HCEC 1CT (cell line): Measurements from ENCODE around the gene AGBL1.

Source experiments
- DNase-seq: peaks from one replicate; pipeline ENCODE4 v3.0.0-alpha.2; 2017

The AGBL1 gene

GRCh38 chr15:86756688-86757087, 677.0 kb downstream of the AGBL1 start:
- no peak for DNase-seq

- DNase-seq: no peak
Measured at GRCh38 chr15:86759800-86760523, 680.3 kb downstream of the AGBL1 start.

- no peak for DNase-seq
Measured at GRCh38 chr15:86762874-86763273, 683.2 kb downstream of the AGBL1 start.

GRCh38 chr15:86764021-86764420, 684.4 kb downstream of the AGBL1 start:
- no peak for DNase-seq

- no peak for DNase-seq
Measured at GRCh38 chr15:86765281-86765680, 685.6 kb downstream of the AGBL1 start.

- no peak for DNase-seq
Measured at GRCh38 chr15:86772369-86773059, 692.8 kb downstream of the AGBL1 start.

- no peak for DNase-seq
Measured at GRCh38 chr15:86773736-86774135, 694.1 kb downstream of the AGBL1 start.

- DNase-seq: no peak
Measured at GRCh38 chr15:86776145-86776544, 696.5 kb downstream of the AGBL1 start.

GRCh38 chr15:86796521-86796920, 716.9 kb downstream of the AGBL1 start:
- DNase-seq: no peak

GRCh38 chr15:86797135-86797534, 717.5 kb downstream of the AGBL1 start:
- no peak for DNase-seq

GRCh38 chr15:86799226-86799625, 719.6 kb downstream of the AGBL1 start:
- DNase-seq: no peak

GRCh38 chr15:86802244-86802643, 722.6 kb downstream of the AGBL1 start:
- DNase-seq: no peak

GRCh38 chr15:86804406-86804805, 724.7 kb downstream of the AGBL1 start:
- DNase-seq: no peak

- DNase-seq: no peak
Measured at GRCh38 chr15:86810329-86810728, 730.7 kb downstream of the AGBL1 start.

- DNase-seq: no peak
Measured at GRCh38 chr15:86813892-86814291, 734.2 kb downstream of the AGBL1 start.

- no peak for DNase-seq
Measured at GRCh38 chr15:86829245-86829644, 749.6 kb downstream of the AGBL1 start.

- DNase-seq: no peak
Measured at GRCh38 chr15:86830304-86830703, 750.6 kb downstream of the AGBL1 start.

- DNase-seq: no peak
Measured at GRCh38 chr15:86833595-86833994, 753.9 kb downstream of the AGBL1 start.

- DNase-seq: no peak
Measured at GRCh38 chr15:86834115-86834863, 754.6 kb downstream of the AGBL1 start.

GRCh38 chr15:86837294-86838061, 757.8 kb downstream of the AGBL1 start:
- no peak for DNase-seq

GRCh38 chr15:86839502-86839901, 759.8 kb downstream of the AGBL1 start:
- no peak for DNase-seq

GRCh38 chr15:86840996-86841395, 761.3 kb downstream of the AGBL1 start:
- no peak for DNase-seq

GRCh38 chr15:86842199-86842598, 762.5 kb downstream of the AGBL1 start:
- DNase-seq: no peak
